D721Med (cell line): ENCODE results near the gene RAB11A.

ENCODE experiments used
- DNase-seq: peaks from one replicate; pipeline ENCODE4 v3.0.0; 2011; ENCODE audit warnings: low spot score; ENCODE audit not compliant: insufficient read length
- FAIRE-seq: peaks from 2 replicates; lab custom pipeline; 2011; peaks lifted over from hg19 to GRCh38; lab: Jason Lieb, UNC
- CTCF ChIP-seq: IDR thresholded peaks from 2 replicates; pipeline ENCODE4 v1.5.1; 2012; ENCODE audit warnings: mild to moderate bottlenecking, control low read depth; ENCODE audit not compliant: insufficient read depth; ENCODE audit errors: missing control alignments

RAB11A gene

GRCh38 chr15:65887565-65887964 is 18.3 kb downstream of the RAB11A start:
- DNase-seq (no peak), FAIRE-seq (no peak)
- TF ChIP-seq CTCF = no peak

- no peak for FAIRE-seq
These were observed 19.7 kb downstream of the RAB11A start for GRCh38 chr15:65888981-65889380.

GRCh38 chr15:65893060-65893459 is 23.8 kb downstream of the RAB11A start:
- FAIRE-seq (no peak), DNase-seq (no peak)
- no peak for TF ChIP-seq CTCF

More at GRCh38 chr15:65888981-65889380, 19.7 kb downstream of the RAB11A start:
- TF ChIP-seq CTCF = no peak
- DNase-seq = no peak

- TF ChIP-seq CTCF = no peak
- DNase-seq = no peak
- no peak for FAIRE-seq
These were observed 26.9 kb downstream of the RAB11A start for GRCh38 chr15:65896236-65896635.

- DNase-seq (no peak), FAIRE-seq (no peak)
- no peak for TF ChIP-seq CTCF
These were observed 31.2 kb downstream of the RAB11A start for GRCh38 chr15:65900488-65900887.

GRCh38 chr15:65901336-65901735 is 32.0 kb downstream of the RAB11A start:
- FAIRE-seq (no peak), DNase-seq (no peak)
- TF ChIP-seq CTCF = no peak

- TF ChIP-seq CTCF = no peak
- FAIRE-seq (no peak), DNase-seq (no peak)
These were observed 32.5 kb downstream of the RAB11A start for GRCh38 chr15:65901836-65902235.
